ENCODE results near the gene PAPPA. TPM values are rescaled to one million over a fixed set of nuclear protein-coding genes. Genes with fewer than 3 reads are reported as not detected.

PAPPA gene
- total RNA-seq, 1 donor from 2014 or later: 172 TPM

DNA sequence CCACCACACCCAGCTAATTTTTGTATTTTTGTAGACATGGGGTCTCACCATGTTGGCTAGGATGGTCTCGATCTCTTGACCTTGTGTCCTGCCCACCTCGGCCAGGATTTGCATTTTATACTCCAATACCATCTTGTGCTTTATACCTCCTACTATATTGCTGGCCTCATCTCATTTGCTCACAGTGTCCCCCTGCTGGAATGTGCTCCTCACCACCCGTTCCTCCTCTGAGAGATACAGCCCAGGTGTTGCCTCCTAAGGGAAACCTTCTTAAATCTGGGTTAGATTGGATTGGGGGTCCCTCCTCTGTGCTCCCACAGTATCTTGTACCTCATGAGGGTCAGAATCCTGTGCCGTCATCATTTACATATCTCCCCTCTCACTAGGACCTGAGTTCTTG is 131.7 kb downstream of the PAPPA start:
- Histone ChIP-seq H2AFZ (ENCODE audit: low read depth, low read length) (no peak overlapping the region), H3K4me2 (ENCODE audit: low read length) (no peak overlapping the region), H4K20me1 (ENCODE audit: insufficient read depth, low read length) (no peaks in the 10 kb centered on the region), H3K36me3 (ENCODE audit: insufficient read depth, low read length) (no peaks in the 10 kb centered on the region), H3K27me3 (ENCODE audit: insufficient read depth, low read length) (peaks cover 7% of the 10 kb centered on the region), H3K79me2 (ENCODE audit: insufficient read depth, low read length) (peaks cover 8% of the 10 kb centered on the region), H3K27ac (ENCODE audit: low read depth, low read length) (no peak overlapping the region), H3K9me3 (ENCODE audit: insufficient read depth, low read depth, low read length) (no peaks in the 10 kb centered on the region), H3K4me1 (ENCODE audit: insufficient read depth, low read length) (peaks cover 21% of the 10 kb centered on the region), H3K9ac (ENCODE audit: low read length) (no peak overlapping the region), H3K4me3 (ENCODE audit: insufficient read depth, low read depth, low read length) (no peak overlapping the region)
- H3K27ac Mint-ChIP-seq (ENCODE audit: unreplicated experiment): no peak overlapping the region
- TF ChIP-seq, protein P1, sequence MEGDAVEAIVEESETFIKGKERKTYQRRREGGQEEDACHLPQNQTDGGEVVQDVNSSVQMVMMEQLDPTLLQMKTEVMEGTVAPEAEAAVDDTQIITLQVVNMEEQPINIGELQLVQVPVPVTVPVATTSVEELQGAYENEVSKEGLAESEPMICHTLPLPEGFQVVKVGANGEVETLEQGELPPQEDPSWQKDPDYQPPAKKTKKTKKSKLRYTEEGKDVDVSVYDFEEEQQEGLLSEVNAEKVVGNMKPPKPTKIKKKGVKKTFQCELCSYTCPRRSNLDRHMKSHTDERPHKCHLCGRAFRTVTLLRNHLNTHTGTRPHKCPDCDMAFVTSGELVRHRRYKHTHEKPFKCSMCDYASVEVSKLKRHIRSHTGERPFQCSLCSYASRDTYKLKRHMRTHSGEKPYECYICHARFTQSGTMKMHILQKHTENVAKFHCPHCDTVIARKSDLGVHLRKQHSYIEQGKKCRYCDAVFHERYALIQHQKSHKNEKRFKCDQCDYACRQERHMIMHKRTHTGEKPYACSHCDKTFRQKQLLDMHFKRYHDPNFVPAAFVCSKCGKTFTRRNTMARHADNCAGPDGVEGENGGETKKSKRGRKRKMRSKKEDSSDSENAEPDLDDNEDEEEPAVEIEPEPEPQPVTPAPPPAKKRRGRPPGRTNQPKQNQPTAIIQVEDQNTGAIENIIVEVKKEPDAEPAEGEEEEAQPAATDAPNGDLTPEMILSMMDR (IDR thresholded peaks at IDR 0.05; ENCODE audit: insufficient read depth, low read depth, low read length): no peak
- no peak for TF ChIP-seq EZH2 (IDR thresholded peaks at IDR 0.05; ENCODE audit: insufficient read depth, low read length)
- H3K9me3 Mint-ChIP-seq (ENCODE audit: unreplicated experiment): no peaks in the 10 kb centered on the region
- no peaks in the 10 kb centered on the region for H3K27me3 Mint-ChIP-seq (ENCODE audit: low read depth, unreplicated experiment)
- H3K4me1 Mint-ChIP-seq (ENCODE audit: low read depth, unreplicated experiment): peaks cover 18% of the 10 kb centered on the region
- no peak overlapping the region for H3K4me3 Mint-ChIP-seq (ENCODE audit: unreplicated experiment)
- no peak for FAIRE-seq
- H3K36me3 Mint-ChIP-seq (ENCODE audit: low read depth, unreplicated experiment): peaks cover 16% of the 10 kb centered on the region
- no peak for DNase-seq (ENCODE audit: low read depth)

- no peaks in the 10 kb centered on the region for H3K27me3 Mint-ChIP-seq (ENCODE audit: low read depth, unreplicated experiment)
Measured at GRCh38 chr9:116286297-116286696, 132.7 kb downstream of the PAPPA start.

DNA sequence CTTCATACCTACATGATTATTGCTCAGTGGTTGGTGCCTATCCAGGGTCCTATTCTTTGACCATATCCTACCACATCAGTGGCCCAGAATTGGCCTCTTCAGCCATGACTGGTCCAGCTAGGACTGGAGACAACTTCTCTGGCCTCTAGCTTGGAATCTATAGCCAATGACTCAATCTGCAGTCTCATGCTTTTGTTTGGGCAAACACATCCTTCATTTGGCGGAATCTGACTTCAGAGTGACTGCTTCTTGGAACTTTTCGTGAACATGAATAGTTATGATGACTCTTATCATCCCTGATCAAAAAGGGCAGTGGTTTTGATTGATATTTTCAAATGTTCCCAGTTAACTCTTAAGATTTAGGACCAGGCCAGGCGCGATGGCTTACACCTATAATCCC is 134.1 kb downstream of the PAPPA start:
- H3K27ac ChIP-seq (ENCODE audit: low read depth, low read length): peak overlapping the region; percentile 54
- H3K4me1 ChIP-seq (ENCODE audit: insufficient read depth, low read length): peaks cover 16% of the 10 kb centered on the region
- no peaks in the 10 kb centered on the region for H3K9me3 ChIP-seq (ENCODE audit: insufficient read depth, low read depth, low read length)
- Mint-ChIP-seq H3K27ac (ENCODE audit: unreplicated experiment) (no peak overlapping the region), H3K36me3 (ENCODE audit: low read depth, unreplicated experiment) (peaks cover 14% of the 10 kb centered on the region), H3K4me1 (ENCODE audit: low read depth, unreplicated experiment) (peaks cover 15% of the 10 kb centered on the region), H3K27me3 (ENCODE audit: low read depth, unreplicated experiment) (no peaks in the 10 kb centered on the region), H3K4me3 (ENCODE audit: unreplicated experiment) (no peak overlapping the region), H3K9me3 (ENCODE audit: unreplicated experiment) (no peaks in the 10 kb centered on the region)
- peaks cover 10% of the 10 kb centered on the region for H3K27me3 ChIP-seq (ENCODE audit: insufficient read depth, low read length)
- peak; percentile 50 for FAIRE-seq
- no peak overlapping the region for H2AFZ ChIP-seq (ENCODE audit: low read depth, low read length)
- no peak overlapping the region for H3K4me3 ChIP-seq (ENCODE audit: insufficient read depth, low read depth, low read length)
- no peaks in the 10 kb centered on the region for H4K20me1 ChIP-seq (ENCODE audit: insufficient read depth, low read length)
- no peaks in the 10 kb centered on the region for H3K36me3 ChIP-seq (ENCODE audit: insufficient read depth, low read length)
- DNase-seq (ENCODE audit: low read depth): peak; percentile 80
- H3K4me2 ChIP-seq (ENCODE audit: low read length): peak overlapping the region; percentile 51
- peak overlapping the region; percentile 10 for H3K9ac ChIP-seq (ENCODE audit: low read length)
- TF ChIP-seq EZH2 (IDR thresholded peaks at IDR 0.05; ENCODE audit: insufficient read depth, low read length): no peak
- TF ChIP-seq, protein P1 (IDR thresholded peaks at IDR 0.05; ENCODE audit: insufficient read depth, low read depth, low read length): no peak
- peaks cover 8% of the 10 kb centered on the region for H3K79me2 ChIP-seq (ENCODE audit: insufficient read depth, low read length)

More at GRCh38 chr9:116286297-116286696, 132.7 kb downstream of the PAPPA start:
- Histone ChIP-seq H3K4me1 (ENCODE audit: insufficient read depth, low read length) (peaks cover 16% of the 10 kb centered on the region), H3K9me3 (ENCODE audit: insufficient read depth, low read depth, low read length) (no peaks in the 10 kb centered on the region), H3K79me2 (ENCODE audit: insufficient read depth, low read length) (peaks cover 8% of the 10 kb centered on the region), H3K36me3 (ENCODE audit: insufficient read depth, low read length) (no peaks in the 10 kb centered on the region), H3K4me3 (ENCODE audit: insufficient read depth, low read depth, low read length) (no peak overlapping the region), H3K27me3 (ENCODE audit: insufficient read depth, low read length) (peaks cover 10% of the 10 kb centered on the region), H3K9ac (ENCODE audit: low read length) (peak overlapping the region; percentile 1), H3K27ac (ENCODE audit: low read depth, low read length) (no peak overlapping the region), H4K20me1 (ENCODE audit: insufficient read depth, low read length) (no peaks in the 10 kb centered on the region), H3K4me2 (ENCODE audit: low read length) (peak overlapping the region; percentile 13), H2AFZ (ENCODE audit: low read depth, low read length) (no peak overlapping the region)
- Mint-ChIP-seq H3K27ac (ENCODE audit: unreplicated experiment) (no peak overlapping the region), H3K36me3 (ENCODE audit: low read depth, unreplicated experiment) (peaks cover 17% of the 10 kb centered on the region), H3K4me3 (ENCODE audit: unreplicated experiment) (no peak overlapping the region), H3K4me1 (ENCODE audit: low read depth, unreplicated experiment) (peaks cover 15% of the 10 kb centered on the region), H3K9me3 (ENCODE audit: unreplicated experiment) (no peaks in the 10 kb centered on the region)
- no peak for TF ChIP-seq EZH2 (IDR thresholded peaks at IDR 0.05; ENCODE audit: insufficient read depth, low read length)
- TF ChIP-seq, protein P1 (IDR thresholded peaks at IDR 0.05; ENCODE audit: insufficient read depth, low read depth, low read length): no peak
- FAIRE-seq: no peak
- DNase-seq (ENCODE audit: low read depth): no peak
